Measurements from ENCODE around the gene PORCN.

DNA sequence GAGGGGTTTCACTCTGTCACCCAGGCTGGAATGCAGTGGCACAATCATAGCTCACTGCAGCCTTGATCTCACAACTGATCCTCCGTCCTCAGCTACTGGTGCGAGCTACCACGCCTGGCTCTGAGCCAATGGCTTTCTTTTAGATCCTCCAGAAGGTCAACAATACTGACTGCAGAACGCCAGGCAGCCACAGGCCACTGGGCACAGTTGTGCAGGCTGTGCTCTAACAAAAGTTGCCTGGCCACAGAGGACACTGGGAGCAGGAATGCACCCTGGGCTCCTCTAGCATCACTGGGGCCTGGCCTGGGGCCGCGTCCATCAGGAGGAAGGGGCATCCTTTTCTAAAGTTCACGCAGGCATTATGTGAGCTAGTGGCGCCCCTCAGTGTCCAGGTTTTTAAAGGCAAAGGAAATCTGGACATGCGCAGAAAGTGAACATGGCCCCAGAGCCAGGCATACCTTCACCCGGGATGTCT, 14.9 kb upstream of the PORCN start:
- TF ChIP-seq, protein P1, sequence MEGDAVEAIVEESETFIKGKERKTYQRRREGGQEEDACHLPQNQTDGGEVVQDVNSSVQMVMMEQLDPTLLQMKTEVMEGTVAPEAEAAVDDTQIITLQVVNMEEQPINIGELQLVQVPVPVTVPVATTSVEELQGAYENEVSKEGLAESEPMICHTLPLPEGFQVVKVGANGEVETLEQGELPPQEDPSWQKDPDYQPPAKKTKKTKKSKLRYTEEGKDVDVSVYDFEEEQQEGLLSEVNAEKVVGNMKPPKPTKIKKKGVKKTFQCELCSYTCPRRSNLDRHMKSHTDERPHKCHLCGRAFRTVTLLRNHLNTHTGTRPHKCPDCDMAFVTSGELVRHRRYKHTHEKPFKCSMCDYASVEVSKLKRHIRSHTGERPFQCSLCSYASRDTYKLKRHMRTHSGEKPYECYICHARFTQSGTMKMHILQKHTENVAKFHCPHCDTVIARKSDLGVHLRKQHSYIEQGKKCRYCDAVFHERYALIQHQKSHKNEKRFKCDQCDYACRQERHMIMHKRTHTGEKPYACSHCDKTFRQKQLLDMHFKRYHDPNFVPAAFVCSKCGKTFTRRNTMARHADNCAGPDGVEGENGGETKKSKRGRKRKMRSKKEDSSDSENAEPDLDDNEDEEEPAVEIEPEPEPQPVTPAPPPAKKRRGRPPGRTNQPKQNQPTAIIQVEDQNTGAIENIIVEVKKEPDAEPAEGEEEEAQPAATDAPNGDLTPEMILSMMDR (IDR thresholded peaks at IDR 0.05; ENCODE audit: low read depth, low read length, missing input control): no peak
- no peak for TF ChIP-seq SP1 (IDR thresholded peaks at IDR 0.05)
- peak; percentile 49 to 67 for TF ChIP-seq RAD21 (IDR thresholded peaks at IDR 0.05)
- TF ChIP-seq, protein P2, sequence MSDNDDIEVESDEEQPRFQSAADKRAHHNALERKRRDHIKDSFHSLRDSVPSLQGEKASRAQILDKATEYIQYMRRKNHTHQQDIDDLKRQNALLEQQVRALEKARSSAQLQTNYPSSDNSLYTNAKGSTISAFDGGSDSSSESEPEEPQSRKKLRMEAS (IDR thresholded peaks at IDR 0.05): no peak
- TF ChIP-seq, protein P3, sequence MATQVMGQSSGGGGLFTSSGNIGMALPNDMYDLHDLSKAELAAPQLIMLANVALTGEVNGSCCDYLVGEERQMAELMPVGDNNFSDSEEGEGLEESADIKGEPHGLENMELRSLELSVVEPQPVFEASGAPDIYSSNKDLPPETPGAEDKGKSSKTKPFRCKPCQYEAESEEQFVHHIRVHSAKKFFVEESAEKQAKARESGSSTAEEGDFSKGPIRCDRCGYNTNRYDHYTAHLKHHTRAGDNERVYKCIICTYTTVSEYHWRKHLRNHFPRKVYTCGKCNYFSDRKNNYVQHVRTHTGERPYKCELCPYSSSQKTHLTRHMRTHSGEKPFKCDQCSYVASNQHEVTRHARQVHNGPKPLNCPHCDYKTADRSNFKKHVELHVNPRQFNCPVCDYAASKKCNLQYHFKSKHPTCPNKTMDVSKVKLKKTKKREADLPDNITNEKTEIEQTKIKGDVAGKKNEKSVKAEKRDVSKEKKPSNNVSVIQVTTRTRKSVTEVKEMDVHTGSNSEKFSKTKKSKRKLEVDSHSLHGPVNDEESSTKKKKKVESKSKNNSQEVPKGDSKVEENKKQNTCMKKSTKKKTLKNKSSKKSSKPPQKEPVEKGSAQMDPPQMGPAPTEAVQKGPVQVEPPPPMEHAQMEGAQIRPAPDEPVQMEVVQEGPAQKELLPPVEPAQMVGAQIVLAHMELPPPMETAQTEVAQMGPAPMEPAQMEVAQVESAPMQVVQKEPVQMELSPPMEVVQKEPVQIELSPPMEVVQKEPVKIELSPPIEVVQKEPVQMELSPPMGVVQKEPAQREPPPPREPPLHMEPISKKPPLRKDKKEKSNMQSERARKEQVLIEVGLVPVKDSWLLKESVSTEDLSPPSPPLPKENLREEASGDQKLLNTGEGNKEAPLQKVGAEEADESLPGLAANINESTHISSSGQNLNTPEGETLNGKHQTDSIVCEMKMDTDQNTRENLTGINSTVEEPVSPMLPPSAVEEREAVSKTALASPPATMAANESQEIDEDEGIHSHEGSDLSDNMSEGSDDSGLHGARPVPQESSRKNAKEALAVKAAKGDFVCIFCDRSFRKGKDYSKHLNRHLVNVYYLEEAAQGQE (IDR thresholded peaks at IDR 0.05): no peak
- TF ChIP-seq, protein P4, sequence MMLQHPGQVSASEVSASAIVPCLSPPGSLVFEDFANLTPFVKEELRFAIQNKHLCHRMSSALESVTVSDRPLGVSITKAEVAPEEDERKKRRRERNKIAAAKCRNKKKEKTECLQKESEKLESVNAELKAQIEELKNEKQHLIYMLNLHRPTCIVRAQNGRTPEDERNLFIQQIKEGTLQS (IDR thresholded peaks at IDR 0.05): no peak
- TF ChIP-seq JUND (IDR thresholded peaks at IDR 0.05): no peak
- TF ChIP-seq TAF1 (conservative IDR thresholded peaks at IDR 0.05): no peak
- no peak for TF ChIP-seq RXRA (IDR thresholded peaks at IDR 0.05)
- TF ChIP-seq GABPA (IDR thresholded peaks at IDR 0.05 in 1 of 2, conservative IDR thresholded peaks at IDR 0.05 in 1 of 2): no peak

All from liver (tissue), 3 donors.